HG03097 (cell line): ENCODE results near the gene HOXB8.

ENCODE experiments used
- ATAC-seq: cut with Tn5 transposase; IDR thresholded peaks from one replicate; pipeline ENCODE4 v1.9.1; 2021; ENCODE audit not compliant: unreplicated experiment, low FRiP score

The HOXB8 gene

DNA sequence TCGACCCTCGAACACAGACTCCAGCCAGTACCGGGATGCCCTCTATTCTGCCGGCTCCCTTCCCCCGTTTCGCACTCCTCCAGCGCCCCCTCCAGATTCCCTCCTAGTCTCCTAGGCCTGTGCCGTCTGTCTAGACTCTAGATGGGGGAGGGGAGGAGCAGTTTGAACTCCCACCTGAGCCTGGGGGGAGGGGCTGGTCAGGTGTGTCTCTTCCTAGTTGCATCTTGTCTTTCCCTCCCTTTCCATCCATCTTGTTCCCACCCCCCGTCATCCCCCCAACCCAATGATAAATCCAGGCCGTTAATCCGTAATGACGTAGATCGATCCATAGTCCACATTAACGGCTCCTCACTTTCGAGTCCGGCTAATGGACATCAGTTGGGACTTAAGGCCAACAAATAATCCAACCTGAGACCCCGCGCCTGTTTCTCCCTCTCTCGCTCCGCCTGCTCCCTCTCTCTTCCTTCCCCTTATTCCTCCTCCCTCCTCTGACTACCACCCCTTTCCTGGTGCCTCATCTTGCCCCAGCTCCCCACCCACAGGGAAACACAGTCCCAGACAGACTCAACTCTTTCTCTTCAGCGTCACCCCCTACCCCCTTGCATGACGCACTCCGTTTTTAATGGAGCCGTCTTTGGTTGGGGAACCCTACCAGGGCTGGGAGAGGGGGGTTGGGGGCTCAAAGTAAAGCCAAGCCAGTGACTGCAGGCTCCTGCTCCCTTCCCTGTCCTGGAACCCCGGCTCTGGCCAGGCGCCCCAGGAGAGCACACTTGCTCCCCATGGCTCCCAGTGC is 18.2 kb downstream of the HOXB8 start:
- ATAC-seq = no peak

GRCh38 chr17:48596000-48596734 is 18.9 kb downstream of the HOXB8 start:
- no peak for ATAC-seq

DNA sequence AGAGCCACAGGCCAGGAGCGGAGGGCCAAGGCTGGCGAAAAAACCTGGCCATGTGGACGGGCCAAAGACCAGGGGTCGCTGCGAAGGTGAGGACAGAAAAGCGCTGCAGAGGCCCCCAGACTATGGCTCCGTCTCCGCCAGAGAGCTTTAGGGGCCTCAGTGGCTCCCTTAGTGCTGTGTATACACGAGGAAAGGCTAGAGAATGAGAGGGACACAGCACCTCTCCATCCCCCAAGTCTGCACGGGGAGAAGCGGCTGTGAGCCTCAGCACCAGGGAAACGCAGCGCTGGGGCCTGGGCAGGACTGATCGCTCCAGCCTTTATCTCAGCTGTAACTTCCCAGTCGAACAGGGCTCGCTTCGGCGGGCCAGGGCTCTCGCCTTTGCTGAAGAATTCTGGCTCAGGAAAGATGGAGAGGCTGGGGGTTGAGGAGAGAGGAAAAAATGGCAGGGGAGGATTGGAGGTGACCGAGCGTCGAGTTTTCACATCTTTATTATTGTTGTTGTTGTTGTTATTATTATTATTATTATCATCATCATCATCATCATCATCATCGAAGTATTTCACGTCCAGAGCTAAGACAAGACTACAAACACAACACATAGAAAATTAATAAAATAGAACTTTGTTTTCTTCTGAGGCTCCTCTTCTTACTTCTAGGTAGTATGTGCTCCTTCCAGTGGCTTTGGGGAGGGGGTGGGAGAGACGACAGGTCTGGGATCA is 19.7 kb downstream of the HOXB8 start:
- no peak for ATAC-seq

GRCh38 chr17:48594538-48595277 is 20.4 kb downstream of the HOXB8 start:
- no peak for ATAC-seq

DNA sequence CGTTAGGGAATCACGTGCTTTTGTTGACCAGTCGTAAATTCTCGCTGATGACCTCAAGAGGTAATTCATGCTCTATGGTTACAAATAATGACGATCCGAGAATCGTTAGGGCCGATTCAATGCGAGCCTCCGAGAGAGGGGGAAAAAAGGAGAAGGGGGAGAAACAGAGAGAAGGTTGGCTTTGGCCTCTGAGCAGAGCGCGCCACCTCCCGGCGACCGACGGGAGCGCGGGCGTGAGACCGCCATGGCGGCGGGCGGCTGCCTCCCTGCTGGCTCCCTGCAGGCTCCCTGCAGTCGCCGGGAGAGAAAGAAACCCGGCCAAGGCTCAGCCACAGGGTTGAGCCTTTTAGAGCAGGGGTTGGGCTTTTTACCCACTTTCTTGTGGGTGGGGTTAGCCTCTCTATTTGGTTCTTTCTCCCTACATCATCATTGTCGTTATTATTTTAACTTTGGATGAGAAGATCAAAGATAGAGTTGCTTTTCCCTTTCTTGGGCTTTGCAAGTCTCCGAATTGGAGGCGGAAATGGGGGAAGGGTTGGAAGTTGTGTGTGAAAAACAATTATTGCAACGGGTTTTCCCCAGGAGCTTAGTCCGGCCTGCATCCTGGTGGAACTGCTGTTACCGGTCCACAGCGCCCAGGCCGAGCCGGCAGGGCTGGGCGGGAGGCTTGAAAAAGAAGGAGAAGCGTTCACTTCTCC is 21.1 kb downstream of the HOXB8 start:
- no peak for ATAC-seq

GRCh38 chr17:48593126-48593829 is 21.8 kb downstream of the HOXB8 start, which contains the start of gene HOXB5:
TSS of gene HOXB5 (minus strand) at chr17:48593779. CDS start at chr17:48593682, 97 bp downstream.
- ATAC-seq = no peak

DNA sequence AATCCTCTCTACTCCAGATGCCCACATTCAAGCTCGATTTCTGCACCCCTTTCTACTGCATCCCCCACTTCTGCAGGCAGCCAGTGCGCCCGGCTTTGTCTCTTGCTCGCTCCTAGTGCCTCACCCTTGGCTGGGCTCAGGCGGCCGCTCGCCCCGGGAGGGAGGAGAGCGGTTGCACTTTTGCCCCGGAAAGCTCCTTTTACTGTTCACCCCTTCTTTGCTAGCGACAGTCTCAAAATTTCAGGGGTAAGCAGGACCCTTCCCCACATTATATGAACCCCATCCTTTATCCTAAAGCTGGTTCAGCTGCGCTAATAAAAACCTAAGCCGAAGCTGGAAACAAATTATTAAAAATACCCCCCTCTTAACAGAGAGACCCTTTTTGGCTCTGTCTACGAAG is 22.5 kb downstream of the HOXB8 start:
- no peak for ATAC-seq

GRCh38 chr17:48592057-48592514 is 23.0 kb downstream of the HOXB8 start:
- no peak for ATAC-seq

GRCh38 chr17:48591255-48592056 is 23.6 kb downstream of the HOXB8 start:
- no peak for ATAC-seq

GRCh38 chr17:48590607-48591161 is 24.4 kb downstream of the HOXB8 start:
- ATAC-seq = no peak

GRCh38 chr17:48589831-48590606 is 25.1 kb downstream of the HOXB8 start, which contains the start of gene HOXB3:
TSS of gene HOXB3 (minus strand) at chr17:48590241. CDS start at chr17:48552474, 37,767 bp downstream.
- no peak for ATAC-seq

GRCh38 chr17:48589060-48589830 is 25.8 kb downstream of the HOXB8 start:
- no peak for ATAC-seq

- ATAC-seq = no peak
Measured at GRCh38 chr17:48588528-48588927, 26.6 kb downstream of the HOXB8 start.

DNA sequence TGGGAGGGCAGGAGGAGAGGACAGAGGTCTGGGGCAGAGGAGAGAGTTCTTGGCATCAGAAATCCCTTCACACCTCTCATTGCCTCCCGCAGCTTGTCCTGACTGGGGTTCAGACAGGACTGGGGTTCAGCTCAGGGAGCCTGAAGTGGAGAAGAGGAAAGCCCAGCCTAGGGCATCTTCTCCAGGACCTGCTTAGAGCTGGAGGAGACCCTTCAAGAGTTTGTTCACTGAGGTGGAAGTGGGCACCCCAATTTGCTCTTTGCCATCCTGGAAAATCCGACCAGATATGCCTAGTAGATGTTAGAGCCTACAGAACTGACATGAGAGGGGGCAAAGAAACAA is 27.0 kb downstream of the HOXB8 start:
- no peak for ATAC-seq

- no peak for ATAC-seq
Measured at GRCh38 chr17:48587276-48588073, 27.6 kb downstream of the HOXB8 start.
